ENCODE data around the gene HADH. TPM values are rescaled to one million over a fixed set of nuclear protein-coding genes. Genes with fewer than 3 reads are reported as not detected.

The HADH gene
- total and polyA plus RNA-seq, 4 donors: 27.5 to 140 (median 94.3) TPM

GRCh38 chr4:108058685-108059440, 69.2 kb downstream of the HADH start:
- no peak for DNase-seq (ENCODE audit: low spot score)
- WGBS: 72% methylated on average over 11 of the region's 11 CpGs
- H3K9ac ChIP-seq (ENCODE audit: low read depth in 1 of 2, low read length in 2 of 2): no peak overlapping the region
- TF ChIP-seq GABPA (IDR thresholded peaks at IDR 0.05 in 1 of 2, conservative IDR thresholded peaks at IDR 0.05 in 1 of 2): no peak
- no peak for TF ChIP-seq NR2F2 (IDR thresholded peaks at IDR 0.05)
- no peak for TF ChIP-seq CTCF (IDR thresholded peaks at IDR 0.05; ENCODE audit: low read depth, low read length, missing input control)
- no peak for TF ChIP-seq RAD21 (IDR thresholded peaks at IDR 0.05)
- TF ChIP-seq HNF4G (IDR thresholded peaks at IDR 0.05): no peak
- TF ChIP-seq FOXA2 (IDR thresholded peaks at IDR 0.05): no peak
- TF ChIP-seq HNF4A (conservative IDR thresholded peaks at IDR 0.05): no peak
- TF ChIP-seq JUND (IDR thresholded peaks at IDR 0.05): no peak
- TF ChIP-seq EGR1 (IDR thresholded peaks at IDR 0.05; ENCODE audit: low read depth in 2 of 2): no peak
- no peak for TF ChIP-seq ATF3 (IDR thresholded peaks at IDR 0.05)
- TF ChIP-seq MAX (IDR thresholded peaks at IDR 0.05): no peak
- TF ChIP-seq SP1 (IDR thresholded peaks at IDR 0.05): no peak
- TF ChIP-seq RXRA (IDR thresholded peaks at IDR 0.05): no peak
- no peak for TF ChIP-seq FOXA1 (IDR thresholded peaks at IDR 0.05)
- no peak for TF ChIP-seq TAF1 (conservative IDR thresholded peaks at IDR 0.05)
- no peak for TF ChIP-seq YY1 (IDR thresholded peaks at IDR 0.05)
- TF ChIP-seq REST (IDR thresholded peaks at IDR 0.05): no peak
- TF ChIP-seq ZBTB33 (IDR thresholded peaks at IDR 0.05): no peak
- H3K36me3 ChIP-seq (ENCODE audit: control insufficient read depth in 4 of 4, insufficient read depth in 3 of 4, low read depth in 1 of 4, low read length in 3 of 4): no peaks in the 10 kb centered on the region
- no peaks in the 10 kb centered on the region for H3K4me1 ChIP-seq (ENCODE audit: control insufficient read depth in 4 of 4, insufficient read depth in 4 of 4, low read length in 3 of 4)
- H3K27ac ChIP-seq (ENCODE audit: low read depth in 1 of 2, low read length in 2 of 2): no peak overlapping the region
- H3K9me3 ChIP-seq (ENCODE audit: control insufficient read depth in 4 of 4, low read length in 3 of 4): no peaks in the 10 kb centered on the region
- H3K27me3 ChIP-seq (ENCODE audit: control insufficient read depth in 4 of 4, insufficient read depth in 4 of 4, low read length in 3 of 4): peaks cover 0 to 5% (median 1%) of the 10 kb centered on the region in 4 donors
- no peak overlapping the region for H3K4me3 ChIP-seq (ENCODE audit: low read depth in 1 of 3, low read length in 3 of 3)

All from liver (tissue), 9 donors.